ENCODE data around the gene TBC1D8. TPM values are rescaled to one million over a fixed set of nuclear protein-coding genes. Genes with fewer than 3 reads are reported as not detected.

TBC1D8 gene
- total RNA-seq, 2 experiments from 2014 or later = 2.0 to 2.1 TPM

GRCh38 chr2:101113441-101114267 lies 37.5 kb downstream of the TBC1D8 start:
- no peaks in the 10 kb centered on the region for H3K4me1 Mint-ChIP-seq
- no peak overlapping the region for H3K27ac Mint-ChIP-seq
- no peaks in the 10 kb centered on the region for H3K9me3 Mint-ChIP-seq
- H3K27me3 Mint-ChIP-seq = no peaks in the 10 kb centered on the region
- no peak overlapping the region for H3K4me3 Mint-ChIP-seq
- H3K36me3 Mint-ChIP-seq = no peaks in the 10 kb centered on the region
- DNase-seq = no peak

GRCh38 chr2:101112772-101113157 lies 38.4 kb downstream of the TBC1D8 start:
- DNase-seq = no peak
- Mint-ChIP-seq H3K36me3 (no peaks in the 10 kb centered on the region), H3K4me3 (no peak overlapping the region), H3K4me1 (no peaks in the 10 kb centered on the region), H3K27ac (no peak overlapping the region), H3K27me3 (no peaks in the 10 kb centered on the region), H3K9me3 (no peaks in the 10 kb centered on the region)

GRCh38 chr2:101111917-101112771 lies 39.0 kb downstream of the TBC1D8 start:
- H3K27me3 Mint-ChIP-seq = no peaks in the 10 kb centered on the region
- H3K4me3 Mint-ChIP-seq = no peak overlapping the region
- H3K9me3 Mint-ChIP-seq = no peaks in the 10 kb centered on the region
- no peak overlapping the region for H3K27ac Mint-ChIP-seq
- no peak for DNase-seq
- no peaks in the 10 kb centered on the region for H3K36me3 Mint-ChIP-seq
- H3K4me1 Mint-ChIP-seq = no peaks in the 10 kb centered on the region

GRCh38 chr2:101111262-101111838 lies 39.8 kb downstream of the TBC1D8 start:
- H3K36me3 Mint-ChIP-seq = no peaks in the 10 kb centered on the region
- DNase-seq = no peak
- no peak overlapping the region for H3K27ac Mint-ChIP-seq
- H3K4me3 Mint-ChIP-seq = no peak overlapping the region
- H3K9me3 Mint-ChIP-seq = no peaks in the 10 kb centered on the region
- H3K27me3 Mint-ChIP-seq = no peaks in the 10 kb centered on the region
- H3K4me1 Mint-ChIP-seq = no peaks in the 10 kb centered on the region

- Mint-ChIP-seq H3K9me3 (no peaks in the 10 kb centered on the region), H3K4me3 (no peak overlapping the region), H3K27ac (no peak overlapping the region), H3K4me1 (no peaks in the 10 kb centered on the region), H3K27me3 (no peaks in the 10 kb centered on the region), H3K36me3 (no peaks in the 10 kb centered on the region)
- no peak for DNase-seq
These were observed 41.6 kb downstream of the TBC1D8 start for GRCh38 chr2:101109451-101110118.

GRCh38 chr2:101108357-101108756 lies 42.8 kb downstream of the TBC1D8 start:
- Mint-ChIP-seq H3K36me3 (no peaks in the 10 kb centered on the region), H3K27me3 (no peaks in the 10 kb centered on the region), H3K27ac (no peak overlapping the region), H3K4me1 (no peaks in the 10 kb centered on the region), H3K4me3 (no peak overlapping the region), H3K9me3 (no peaks in the 10 kb centered on the region)
- no peak for DNase-seq

GRCh38 chr2:101107241-101107640 lies 43.9 kb downstream of the TBC1D8 start:
- Mint-ChIP-seq H3K4me3 (no peak overlapping the region), H3K9me3 (peaks cover 5% of the 10 kb centered on the region), H3K36me3 (peaks cover 5% of the 10 kb centered on the region), H3K27ac (no peak overlapping the region), H3K4me1 (no peaks in the 10 kb centered on the region), H3K27me3 (no peaks in the 10 kb centered on the region)
- no peak for DNase-seq

GRCh38 chr2:101106453-101107181 lies 44.6 kb downstream of the TBC1D8 start:
- H3K4me3 Mint-ChIP-seq = no peak overlapping the region
- no peaks in the 10 kb centered on the region for H3K4me1 Mint-ChIP-seq
- H3K27me3 Mint-ChIP-seq = no peaks in the 10 kb centered on the region
- H3K27ac Mint-ChIP-seq = no peak overlapping the region
- no peak for DNase-seq
- peaks cover 5% of the 10 kb centered on the region for H3K36me3 Mint-ChIP-seq
- H3K9me3 Mint-ChIP-seq = peaks cover 9% of the 10 kb centered on the region

- Mint-ChIP-seq H3K4me1 (no peaks in the 10 kb centered on the region), H3K36me3 (peaks cover 5% of the 10 kb centered on the region), H3K9me3 (peaks cover 15% of the 10 kb centered on the region)
These were observed 45.5 kb downstream of the TBC1D8 start for GRCh38 chr2:101105654-101106053.

GRCh38 chr2:101097638-101098037 lies 53.5 kb downstream of the TBC1D8 start:
- Mint-ChIP-seq H3K27me3 (peaks cover 7% of the 10 kb centered on the region), H3K9me3 (peaks cover 27% of the 10 kb centered on the region), H3K27ac (no peak overlapping the region), H3K4me3 (no peak overlapping the region), H3K4me1 (no peaks in the 10 kb centered on the region), H3K36me3 (peaks cover 9% of the 10 kb centered on the region)
- no peak for DNase-seq

More at GRCh38 chr2:101105654-101106053, 45.5 kb downstream of the TBC1D8 start:
- H3K27ac Mint-ChIP-seq = no peak overlapping the region
- H3K27me3 Mint-ChIP-seq = peaks cover 3% of the 10 kb centered on the region
- H3K4me3 Mint-ChIP-seq = no peak overlapping the region
- no peak for DNase-seq

GRCh38 chr2:101096619-101097142 lies 54.5 kb downstream of the TBC1D8 start:
- DNase-seq = no peak
- no peak overlapping the region for H3K4me3 Mint-ChIP-seq

GRCh38 chr2:101094351-101094750 lies 56.8 kb downstream of the TBC1D8 start:
- no peak for DNase-seq
- no peak overlapping the region for H3K27ac Mint-ChIP-seq
- H3K4me1 Mint-ChIP-seq = peaks cover 2% of the 10 kb centered on the region
- peaks cover 10% of the 10 kb centered on the region for H3K9me3 Mint-ChIP-seq
- no peak overlapping the region for H3K4me3 Mint-ChIP-seq
- H3K36me3 Mint-ChIP-seq = peaks cover 7% of the 10 kb centered on the region
- peaks cover 3% of the 10 kb centered on the region for H3K27me3 Mint-ChIP-seq

More at GRCh38 chr2:101096619-101097142, 54.5 kb downstream of the TBC1D8 start:
- peaks cover 21% of the 10 kb centered on the region for H3K9me3 Mint-ChIP-seq
- H3K4me1 Mint-ChIP-seq = no peaks in the 10 kb centered on the region
- peaks cover 7% of the 10 kb centered on the region for H3K36me3 Mint-ChIP-seq
- H3K27ac Mint-ChIP-seq = no peak overlapping the region
- peaks cover 7% of the 10 kb centered on the region for H3K27me3 Mint-ChIP-seq

GRCh38 chr2:101089942-101090799 lies 61.0 kb downstream of the TBC1D8 start:
- H3K4me1 Mint-ChIP-seq = peaks cover 3% of the 10 kb centered on the region
- no peak overlapping the region for H3K4me3 Mint-ChIP-seq
- H3K36me3 Mint-ChIP-seq = no peaks in the 10 kb centered on the region
- H3K9me3 Mint-ChIP-seq = no peaks in the 10 kb centered on the region
- H3K27ac Mint-ChIP-seq = no peak overlapping the region
- no peaks in the 10 kb centered on the region for H3K27me3 Mint-ChIP-seq
- no peak for DNase-seq
